Testis (tissue), 3 donors: ENCODE data around the gene A1BG. TPM values are rescaled to one million over a fixed set of nuclear protein-coding genes. Genes with fewer than 3 reads are reported as not detected.

ENCODE experiments used
- DNase-seq: peaks from one replicate; pipeline ENCODE4 v3.0.0-alpha.2; 2019
- H3K27ac ChIP-seq, 2 donors: fragments of 200-600 bp; sonication (generic); one replicate each; pipeline ENCODE4 v1.5.1; 2019
- H3K27me3 ChIP-seq: fragments of 200-600 bp; sonication (generic); one replicate; pipeline ENCODE4 v1.5.1; 2019
- H3K36me3 ChIP-seq: fragments of 200-600 bp; sonication (generic); one replicate; pipeline ENCODE4 v1.5.1; 2017; ENCODE audit warnings: low read depth; ENCODE audit errors: missing control alignments
- H3K4me1 ChIP-seq: fragments of 200-600 bp; sonication (generic); one replicate; pipeline ENCODE4 v1.5.1; 2019
- H3K4me3 ChIP-seq, 2 donors: fragments of 200-600 bp; sonication (generic); one replicate each; pipeline ENCODE4 v1.5.1; 2017 to 2019
- H3K9me3 ChIP-seq: fragments of 200-600 bp; sonication (generic); one replicate; pipeline ENCODE4 v1.5.1; 2017
- CTCF ChIP-seq, 3 experiments: fragments of 450-650 bp in 2 of 3; fragments of 200-600 bp in 1 of 3; sonication (generic) in 1 of 3; IDR thresholded peaks; one replicate each; pipeline ENCODE4 v1.5.1; 2016 to 2019; ENCODE audit warnings: antibody characterized with exemption in 3 of 3, mild to moderate bottlenecking in 2 of 3, moderate library complexity in 1 of 3
- POLR2A ChIP-seq: fragments of 450-650 bp; IDR thresholded peaks from one replicate; pipeline ENCODE4 v1.6.1; 2017; ENCODE audit warnings: antibody characterized with exemption, mild to moderate bottlenecking, moderate library complexity
- WGBS, 2 donors: methylation state at CpG; one replicate each; pipeline ENCODE4 v1.1.5; 2018; 5-methylcytosine and 5-hydroxymethylcytosine counted together
- intact Hi-C: fragments of 100-400 bp; cut with DNase I; formaldehyde crosslinking; loops from one replicate; pipeline ENCODE4 v1.15.1; 2023; ENCODE audit warnings: low total_unique reads
- polyA plus RNA-seq: library from polyadenylated mRNA; stranded (reverse); fragments of 350-450 nt; fragmentation: Illumina TruSeq; extraction: RNeasy Lipid Tissue Mini Kit (QIAGEN cat#74804); gene quantifications from one replicate; pipeline ENCODE4 v1.2.3, GENCODE V29; 2014; ENCODE audit warnings: low read depth, low replicate concordance; ENCODE audit not compliant: insufficient read depth
- total RNA-seq, 2 donors: library from RNA; depleted of rRNA; stranded (reverse); fragments of >200 nt; gene quantifications; one replicate each; pipeline ENCODE4 v1.2.3, GENCODE V29; 2016

Gene A1BG
- total and polyA plus RNA-seq, 3 donors from 2014 or later = 3.5 to 13.1 (median 4.5) TPM

GRCh38 chr19:58385891-58386575 is 32.7 kb upstream of the A1BG start:
- H3K27me3 ChIP-seq = no peaks in the 10 kb centered on the region
- intact Hi-C loops = no loop called here
- H3K27ac ChIP-seq = peak overlapping the region; percentile 91 to 95
- no peak for DNase-seq
- H3K9me3 ChIP-seq = no peaks in the 10 kb centered on the region
- H3K4me3 ChIP-seq = peak overlapping the region; percentile 73 to 76
- H3K36me3 ChIP-seq = no peaks in the 10 kb centered on the region
- WGBS, 2 donors = 4 to 8% methylated on average over 10 to 36 of the region's 36 CpGs
- TF ChIP-seq CTCF (IDR thresholded peaks at IDR 0.05) = no peak
- TF ChIP-seq POLR2A = no peak
- peaks cover 28% of the 10 kb centered on the region for H3K4me1 ChIP-seq

- intact Hi-C loops = no loop called here
- DNase-seq = no peak
- H3K4me1 ChIP-seq = peaks cover 28% of the 10 kb centered on the region
- 57 to 66% methylated on average over 5 to 9 of the region's 9 CpGs for WGBS, 2 donors
- H3K27me3 ChIP-seq = no peaks in the 10 kb centered on the region
- H3K27ac ChIP-seq = peak overlapping the region; percentile 91 to 95
- no peaks in the 10 kb centered on the region for H3K9me3 ChIP-seq
- H3K4me3 ChIP-seq = no peak overlapping the region
- H3K36me3 ChIP-seq = no peaks in the 10 kb centered on the region
- no peak for TF ChIP-seq POLR2A
- no peak for TF ChIP-seq CTCF (IDR thresholded peaks at IDR 0.05)
Observed at GRCh38 chr19:58385313-58385890, 32.1 kb upstream of the A1BG start.

- Histone ChIP-seq H3K27ac (no peak overlapping the region), H3K4me1 (peaks cover 30% of the 10 kb centered on the region), H3K27me3 (no peaks in the 10 kb centered on the region), H3K4me3 (no peak overlapping the region), H3K9me3 (no peaks in the 10 kb centered on the region), H3K36me3 (no peaks in the 10 kb centered on the region)
- 91% methylated on average over 6 of the region's 6 CpGs; no CpG with 5 or more reads in 1 of the 2 donors for WGBS, 2 donors
- DNase-seq = no peak
- TF ChIP-seq CTCF (IDR thresholded peaks at IDR 0.05) (no peak), POLR2A (no peak)
- intact Hi-C loops = no loop called here
Observed at GRCh38 chr19:58382997-58383603, 29.8 kb upstream of the A1BG start.

GRCh38 chr19:58381460-58382212 is 28.3 kb upstream of the A1BG start:
- 19 to 32% methylated on average over 26 of the region's 26 CpGs for WGBS, 2 donors
- peak overlapping the region in 1 of 2 donors; percentile 57 for H3K27ac ChIP-seq
- no peak for DNase-seq
- peaks cover 24% of the 10 kb centered on the region for H3K4me1 ChIP-seq
- H3K4me3 ChIP-seq = peak overlapping the region; percentile 79 to 80
- H3K9me3 ChIP-seq = no peaks in the 10 kb centered on the region
- TF ChIP-seq CTCF (IDR thresholded peaks at IDR 0.05) (no peak), POLR2A (no peak)
- H3K36me3 ChIP-seq = no peaks in the 10 kb centered on the region
- intact Hi-C loops = no loop called here
- H3K27me3 ChIP-seq = no peaks in the 10 kb centered on the region
